H1 (cell line): ENCODE measurements around the gene UIMC1.

Source experiments
- RXRA ChIP-seq: IDR thresholded peaks from 2 replicates; pipeline ENCODE4 v1.6.1; 2011; ENCODE audit warnings: low read depth, mild to moderate bottlenecking, low read length, moderate library complexity; ENCODE audit not compliant: insufficient read depth
- SIN3A ChIP-seq, 2 experiments: IDR thresholded peaks in 1 of 2; conservative IDR thresholded peaks in 1 of 2; 2 replicates each; pipeline ENCODE4 v1.6.1; 2011 to 2012; ENCODE audit warnings: low read length in 2 of 2, improper control_type of control experiment in 1 of 2, low read depth in 1 of 2, mild to moderate bottlenecking in 1 of 2
- ZNF274 ChIP-seq: IDR thresholded peaks from 2 replicates; pipeline ENCODE4 v1.7.0; 2012; ENCODE audit warnings: low read length, borderline replicate concordance; ENCODE audit errors: extremely low read depth
- TF ChIP-seq, protein P1 (sequence below): IDR thresholded peaks from 2 replicates; pipeline ENCODE4 v1.6.1; 2011; ENCODE audit warnings: low read length, improper control_type of control experiment
- TF ChIP-seq, protein P2 (sequence below), 3 experiments: IDR thresholded peaks; 1 replicate in 2 of 3; 2 replicates in 1 of 3; pipeline versions ENCODE4 v1.5.1 to v1.6.1; 2011; ENCODE audit warnings: low read length in 3 of 3, mild to moderate bottlenecking in 3 of 3, inconsistent platforms in 2 of 3, low read depth in 1 of 3, moderate library complexity in 1 of 3; ENCODE audit not compliant: insufficient read depth in 1 of 3; ENCODE audit errors: control extremely low read depth in 1 of 3
- TF ChIP-seq, protein P3 (sequence below): IDR thresholded peaks from 2 replicates; pipeline ENCODE4 v1.6.1; 2012; ENCODE audit warnings: inconsistent platforms

DNA sequence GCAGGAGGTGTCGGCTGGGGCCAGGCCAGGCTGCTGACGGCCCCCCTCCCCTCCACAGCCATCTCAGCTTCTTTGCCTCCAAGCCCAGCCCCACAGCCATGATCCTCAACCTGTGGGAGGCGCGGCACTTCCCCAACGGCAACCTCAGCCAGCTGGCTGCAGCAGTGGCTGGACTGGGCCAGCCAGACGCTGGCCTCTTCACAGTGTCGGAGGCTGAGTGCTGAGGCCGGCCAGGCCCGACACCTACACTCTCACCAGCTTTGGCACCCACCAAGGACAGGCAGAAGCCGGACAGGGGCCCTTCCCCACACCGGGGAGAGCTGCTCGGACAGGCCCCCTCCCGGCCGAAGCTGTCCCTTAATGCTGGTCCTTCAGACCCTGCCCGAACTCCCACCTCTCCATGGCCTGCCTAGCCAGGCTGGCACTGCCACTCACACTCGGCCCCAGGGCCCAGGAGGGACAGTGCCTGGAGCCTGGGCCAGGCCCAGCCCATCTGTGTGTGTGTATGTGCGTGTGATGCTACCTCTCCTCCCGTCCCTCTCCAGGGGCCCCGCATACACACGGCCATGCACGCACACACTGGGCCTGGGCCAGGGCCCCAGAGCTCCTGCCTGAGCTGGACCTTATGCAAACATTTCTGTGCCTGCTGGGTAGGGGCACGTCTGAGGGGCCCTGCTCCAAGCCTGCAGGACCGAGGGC lies 126.8 kb downstream of the UIMC1 start:
- TF ChIP-seq, protein P1, sequence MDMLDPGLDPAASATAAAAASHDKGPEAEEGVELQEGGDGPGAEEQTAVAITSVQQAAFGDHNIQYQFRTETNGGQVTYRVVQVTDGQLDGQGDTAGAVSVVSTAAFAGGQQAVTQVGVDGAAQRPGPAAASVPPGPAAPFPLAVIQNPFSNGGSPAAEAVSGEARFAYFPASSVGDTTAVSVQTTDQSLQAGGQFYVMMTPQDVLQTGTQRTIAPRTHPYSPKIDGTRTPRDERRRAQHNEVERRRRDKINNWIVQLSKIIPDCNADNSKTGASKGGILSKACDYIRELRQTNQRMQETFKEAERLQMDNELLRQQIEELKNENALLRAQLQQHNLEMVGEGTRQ, result no peak
- TF ChIP-seq, protein P2, sequence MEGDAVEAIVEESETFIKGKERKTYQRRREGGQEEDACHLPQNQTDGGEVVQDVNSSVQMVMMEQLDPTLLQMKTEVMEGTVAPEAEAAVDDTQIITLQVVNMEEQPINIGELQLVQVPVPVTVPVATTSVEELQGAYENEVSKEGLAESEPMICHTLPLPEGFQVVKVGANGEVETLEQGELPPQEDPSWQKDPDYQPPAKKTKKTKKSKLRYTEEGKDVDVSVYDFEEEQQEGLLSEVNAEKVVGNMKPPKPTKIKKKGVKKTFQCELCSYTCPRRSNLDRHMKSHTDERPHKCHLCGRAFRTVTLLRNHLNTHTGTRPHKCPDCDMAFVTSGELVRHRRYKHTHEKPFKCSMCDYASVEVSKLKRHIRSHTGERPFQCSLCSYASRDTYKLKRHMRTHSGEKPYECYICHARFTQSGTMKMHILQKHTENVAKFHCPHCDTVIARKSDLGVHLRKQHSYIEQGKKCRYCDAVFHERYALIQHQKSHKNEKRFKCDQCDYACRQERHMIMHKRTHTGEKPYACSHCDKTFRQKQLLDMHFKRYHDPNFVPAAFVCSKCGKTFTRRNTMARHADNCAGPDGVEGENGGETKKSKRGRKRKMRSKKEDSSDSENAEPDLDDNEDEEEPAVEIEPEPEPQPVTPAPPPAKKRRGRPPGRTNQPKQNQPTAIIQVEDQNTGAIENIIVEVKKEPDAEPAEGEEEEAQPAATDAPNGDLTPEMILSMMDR (IDR thresholded peaks at IDR 0.05; ENCODE audit: control extremely low read depth in 1 of 3, insufficient read depth in 1 of 3, low read depth in 1 of 3, low read length in 3 of 3), result no peak
- TF ChIP-seq SIN3A (conservative IDR thresholded peaks at IDR 0.05 in 1 of 2, IDR thresholded peaks at IDR 0.05 in 1 of 2; ENCODE audit: low read depth in 1 of 2, low read length in 2 of 2) (no peak), RXRA (no peak), ZNF274 (no peak)
- TF ChIP-seq, protein P3, sequence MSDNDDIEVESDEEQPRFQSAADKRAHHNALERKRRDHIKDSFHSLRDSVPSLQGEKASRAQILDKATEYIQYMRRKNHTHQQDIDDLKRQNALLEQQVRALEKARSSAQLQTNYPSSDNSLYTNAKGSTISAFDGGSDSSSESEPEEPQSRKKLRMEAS, result no peak
